Measurements from ENCODE around the gene CDK19. TPM values are rescaled to one million over a fixed set of nuclear protein-coding genes. Genes with fewer than 3 reads are reported as not detected.

Gene CDK19
- total and polyA plus RNA-seq, 10 of the 15 experiments (the other 5 are each of a cell fraction or from before 2014, with no cell fraction given), result 4.6 to 21.4 (median 12.4) TPM

- no peak overlapping the region for H2AFZ ChIP-seq (ENCODE audit: control insufficient read depth, low read depth, low read length)
- ChIA-PET POLR2A (no interaction called here), CTCF (no interaction called here), RAD21 (ENCODE audit: unreplicated experiment) (no interaction called here), SMC1A (ENCODE audit: uncharacterized antibody, unreplicated experiment) (no interaction called here)
- in situ Hi-C loops (cut with MboI), result no loop called here
- intact Hi-C loops (cut with micrococcal nuclease; ENCODE audit: unreplicated experiment), result no loop called here
- no peak overlapping the region for H3K4me2 ChIP-seq (ENCODE audit: control insufficient read depth, insufficient read depth)
- FAIRE-seq (no peak), DNase-seq (ENCODE audit: low read depth, low spot score) (no peak), ATAC-seq (no peak)
- H3K27ac ChIP-seq (ENCODE audit: control insufficient read depth, insufficient read depth), result no peak overlapping the region
- 98% methylated on average over 7 of the region's 7 CpGs for WGBS (ENCODE audit: insufficient coverage, insufficient replicate concordance, low lambda C conversion rate, missing lambda C conversion rate)
- no peaks in the 10 kb centered on the region for H3K9me3 ChIP-seq (replicated peaks; ENCODE audit: control insufficient read depth, insufficient read depth, low read length)
- H3K27me3 ChIP-seq (replicated peaks in 1 of 2; ENCODE audit: control insufficient read depth in 2 of 2, insufficient read depth in 2 of 2, low read length in 1 of 2), result no peaks in the 10 kb centered on the region
- no peaks in the 10 kb centered on the region for H3K4me1 ChIP-seq (ENCODE audit: control insufficient read depth, insufficient read depth, low read length)
- no TSS peak for BruUV-seq (replicated peaks)
- no peak overlapping the region for H3K4me3 ChIP-seq
- no peak overlapping the region for H3K9ac ChIP-seq (ENCODE audit: control insufficient read depth, insufficient read depth, low read length)
- H3K79me2 ChIP-seq (ENCODE audit: control insufficient read depth, insufficient read depth, low read length), result no peaks in the 10 kb centered on the region
- no peaks in the 10 kb centered on the region for H4K20me1 ChIP-seq (ENCODE audit: control insufficient read depth, insufficient read depth)
- no peaks in the 10 kb centered on the region for H3K36me3 ChIP-seq (ENCODE audit: control insufficient read depth in 2 of 2, insufficient read depth in 2 of 2, low read length in 1 of 2)
- TF ChIP-seq MLLT1 (IDR thresholded peaks at IDR 0.05) (no peak), TBL1XR1 (IDR thresholded peaks at IDR 0.05; ENCODE audit: low read depth, low read length) (no peak), ZNF687 (IDR thresholded peaks at IDR 0.05) (no peak), NFXL1 (IDR thresholded peaks at IDR 0.05; ENCODE audit: borderline replicate concordance) (no peak), EZH2 (IDR thresholded peaks at IDR 0.05; ENCODE audit: borderline replicate concordance, control insufficient read depth, low read depth, low read length) (no peak), NR2F1 (conservative IDR thresholded peaks at IDR 0.05) (no peak), MTA2 (IDR thresholded peaks at IDR 0.05; ENCODE audit: low read depth) (no peak), BCL3 (IDR thresholded peaks at IDR 0.05; ENCODE audit: borderline replicate concordance, insufficient read depth, low read depth, low read length, poor library complexity, severe bottlenecking) (no peak)
- TF ChIP-seq, protein P1, sequence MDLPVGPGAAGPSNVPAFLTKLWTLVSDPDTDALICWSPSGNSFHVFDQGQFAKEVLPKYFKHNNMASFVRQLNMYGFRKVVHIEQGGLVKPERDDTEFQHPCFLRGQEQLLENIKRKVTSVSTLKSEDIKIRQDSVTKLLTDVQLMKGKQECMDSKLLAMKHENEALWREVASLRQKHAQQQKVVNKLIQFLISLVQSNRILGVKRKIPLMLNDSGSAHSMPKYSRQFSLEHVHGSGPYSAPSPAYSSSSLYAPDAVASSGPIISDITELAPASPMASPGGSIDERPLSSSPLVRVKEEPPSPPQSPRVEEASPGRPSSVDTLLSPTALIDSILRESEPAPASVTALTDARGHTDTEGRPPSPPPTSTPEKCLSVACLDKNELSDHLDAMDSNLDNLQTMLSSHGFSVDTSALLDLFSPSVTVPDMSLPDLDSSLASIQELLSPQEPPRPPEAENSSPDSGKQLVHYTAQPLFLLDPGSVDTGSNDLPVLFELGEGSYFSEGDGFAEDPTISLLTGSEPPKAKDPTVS (IDR thresholded peaks at IDR 0.05; ENCODE audit: low read depth, low read length), result no peak
- TF ChIP-seq, protein P2, sequence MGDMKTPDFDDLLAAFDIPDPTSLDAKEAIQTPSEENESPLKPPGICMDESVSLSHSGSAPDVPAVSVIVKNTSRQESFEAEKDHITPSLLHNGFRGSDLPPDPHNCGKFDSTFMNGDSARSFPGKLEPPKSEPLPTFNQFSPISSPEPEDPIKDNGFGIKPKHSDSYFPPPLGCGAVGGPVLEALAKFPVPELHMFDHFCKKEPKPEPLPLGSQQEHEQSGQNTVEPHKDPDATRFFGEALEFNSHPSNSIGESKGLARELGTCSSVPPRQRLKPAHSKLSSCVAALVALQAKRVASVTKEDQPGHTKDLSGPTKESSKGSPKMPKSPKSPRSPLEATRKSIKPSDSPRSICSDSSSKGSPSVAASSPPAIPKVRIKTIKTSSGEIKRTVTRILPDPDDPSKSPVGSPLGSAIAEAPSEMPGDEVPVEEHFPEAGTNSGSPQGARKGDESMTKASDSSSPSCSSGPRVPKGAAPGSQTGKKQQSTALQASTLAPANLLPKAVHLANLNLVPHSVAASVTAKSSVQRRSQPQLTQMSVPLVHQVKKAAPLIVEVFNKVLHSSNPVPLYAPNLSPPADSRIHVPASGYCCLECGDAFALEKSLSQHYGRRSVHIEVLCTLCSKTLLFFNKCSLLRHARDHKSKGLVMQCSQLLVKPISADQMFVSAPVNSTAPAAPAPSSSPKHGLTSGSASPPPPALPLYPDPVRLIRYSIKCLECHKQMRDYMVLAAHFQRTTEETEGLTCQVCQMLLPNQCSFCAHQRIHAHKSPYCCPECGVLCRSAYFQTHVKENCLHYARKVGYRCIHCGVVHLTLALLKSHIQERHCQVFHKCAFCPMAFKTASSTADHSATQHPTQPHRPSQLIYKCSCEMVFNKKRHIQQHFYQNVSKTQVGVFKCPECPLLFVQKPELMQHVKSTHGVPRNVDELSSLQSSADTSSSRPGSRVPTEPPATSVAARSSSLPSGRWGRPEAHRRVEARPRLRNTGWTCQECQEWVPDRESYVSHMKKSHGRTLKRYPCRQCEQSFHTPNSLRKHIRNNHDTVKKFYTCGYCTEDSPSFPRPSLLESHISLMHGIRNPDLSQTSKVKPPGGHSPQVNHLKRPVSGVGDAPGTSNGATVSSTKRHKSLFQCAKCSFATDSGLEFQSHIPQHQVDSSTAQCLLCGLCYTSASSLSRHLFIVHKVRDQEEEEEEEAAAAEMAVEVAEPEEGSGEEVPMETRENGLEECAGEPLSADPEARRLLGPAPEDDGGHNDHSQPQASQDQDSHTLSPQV (IDR thresholded peaks at IDR 0.05), result no peak
Measured at GRCh38 chr6:110654096-110654820, 161.0 kb downstream of the CDK19 start.

Measured in GM12878 (cell line).